Purkinje cell (primary cell): Measurements from ENCODE around the gene OR1A1. TPM values are rescaled to one million over a fixed set of nuclear protein-coding genes. Genes with fewer than 3 reads are reported as not detected.

Experiments
- polyA plus RNA-seq: library from polyadenylated mRNA; unstranded; fragments of >200 nt; fragmentation: Nextera tagmentation; gene quantifications from 2 replicates; pipeline ENCODE4 v1.2.1, GENCODE V29; 2014

Gene OR1A1, protein sequence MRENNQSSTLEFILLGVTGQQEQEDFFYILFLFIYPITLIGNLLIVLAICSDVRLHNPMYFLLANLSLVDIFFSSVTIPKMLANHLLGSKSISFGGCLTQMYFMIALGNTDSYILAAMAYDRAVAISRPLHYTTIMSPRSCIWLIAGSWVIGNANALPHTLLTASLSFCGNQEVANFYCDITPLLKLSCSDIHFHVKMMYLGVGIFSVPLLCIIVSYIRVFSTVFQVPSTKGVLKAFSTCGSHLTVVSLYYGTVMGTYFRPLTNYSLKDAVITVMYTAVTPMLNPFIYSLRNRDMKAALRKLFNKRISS
- 0.08 TPM in 1 of 2 replicates, not detected in the other for polyA plus RNA-seq

DNA sequence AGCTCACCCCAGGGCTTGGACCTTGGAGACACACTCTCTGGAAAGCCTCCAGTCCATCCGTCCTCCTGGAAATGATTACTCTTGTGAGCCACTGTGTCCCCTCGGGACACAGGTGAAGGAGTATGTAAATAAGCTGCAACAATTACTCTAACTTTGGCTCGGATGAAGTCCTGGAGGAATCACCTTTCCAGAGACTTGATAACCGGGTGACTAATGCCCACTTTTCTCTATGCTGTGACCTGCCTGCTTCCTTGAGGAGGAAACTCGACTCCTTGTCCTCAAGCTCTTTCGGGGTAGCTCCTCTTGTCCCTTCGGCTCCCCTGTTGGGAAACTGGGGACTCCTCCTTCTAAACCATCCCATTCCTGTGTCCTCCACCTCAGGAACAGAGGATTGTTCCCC, at the start of gene OR1A1:
Gene OR1A1, plus strand, starts transcription at position 301 of the 400 bp plus-strand sequence. CDS start 7,954 bp downstream, outside the sequence.

GRCh38 chr17:3197219-3197618, 10.2 kb upstream of the OR1A1 start, which contains the start of gene OR1A2:
Gene OR1A2, plus strand, starts transcription at chr17:3197519. Its CDS starts 0 bp downstream, at chr17:3197519.

Other genes with a start within 250 kb of the OR1A1 start
- not detected in 2 replicates for gene OR1D5, start 144.1 kb upstream of the OR1A1 start, polyA plus RNA-seq
- gene OR1D2, start 103.2 kb upstream of the OR1A1 start, polyA plus RNA-seq = not detected in 2 replicates
- not detected in 2 replicates for gene OR1G1, start 80.1 kb upstream of the OR1A1 start, polyA plus RNA-seq
- not detected in 2 replicates for gene OR1A2, start 10.1 kb upstream of the OR1A1 start, polyA plus RNA-seq
- not detected in 2 replicates for gene OR3A1, start 90.7 kb downstream of the OR1A1 start, polyA plus RNA-seq
- gene OR3A2, start 178.6 kb downstream of the OR1A1 start, polyA plus RNA-seq = 1.8 and 3.4 TPM in 2 replicates
- gene OR1E1, start 190.7 kb downstream of the OR1A1 start, polyA plus RNA-seq = not detected in 2 replicates
- not detected in 2 replicates for gene OR3A3, start 203.7 kb downstream of the OR1A1 start, polyA plus RNA-seq
- not detected in 2 replicates for gene OR1E2, start 226.2 kb downstream of the OR1A1 start, polyA plus RNA-seq